ENCODE data around the gene CABP5. TPM values are rescaled to one million over a fixed set of nuclear protein-coding genes. Genes with fewer than 3 reads are reported as not detected.

The CABP5 gene
- total RNA-seq, 1 experiment from 2014 or later = not detected

DNA sequence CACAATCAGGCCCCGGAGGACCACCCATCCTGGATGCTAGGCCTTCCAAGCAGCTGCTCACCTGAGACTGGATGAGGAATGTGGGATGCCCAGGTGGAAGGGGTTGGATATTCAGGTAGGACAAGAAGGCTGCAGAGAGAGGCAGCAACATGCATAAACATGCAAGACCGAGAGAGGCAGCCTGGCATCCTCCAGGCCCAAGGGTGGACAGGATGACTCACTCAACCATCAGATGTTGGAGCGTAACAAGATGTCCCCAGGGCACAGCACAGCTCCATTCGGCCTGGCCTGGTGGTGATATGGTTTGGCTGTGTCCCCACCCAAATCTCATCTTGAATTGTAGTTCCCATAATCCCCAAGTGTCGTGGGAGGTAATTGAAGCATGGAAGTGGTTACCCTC is 10.0 kb upstream of the CABP5 start:
- no peak overlapping the region for H2BK15ac ChIP-seq (ENCODE audit: low read depth, low read length)
- H2BK12ac ChIP-seq (ENCODE audit: insufficient read length, low read depth, low read length) = no peak overlapping the region
- H2AK5ac ChIP-seq (ENCODE audit: insufficient read length, low read length) = no peak overlapping the region
- no peaks in the 10 kb centered on the region for H4K20me1 ChIP-seq (ENCODE audit: control insufficient read depth, insufficient read depth, insufficient read length)
- H2AFZ ChIP-seq (ENCODE audit: low read length) = no peak overlapping the region
- H3K4me1 ChIP-seq (ENCODE audit: insufficient read depth, low read length) = no peaks in the 10 kb centered on the region
- no peaks in the 10 kb centered on the region for H3K27me3 ChIP-seq (ENCODE audit: insufficient read depth, low read length)
- no peak overlapping the region for H3K27ac ChIP-seq (ENCODE audit: insufficient read length, low read depth, low read length)
- Mint-ChIP-seq H3K9me3 (peaks cover 3 to 12% of the 10 kb centered on the region in 2 experiments; a peak in 4 of 5 replicates), H3K4me3 (no peak overlapping the region), H3K27ac (no peak overlapping the region), H3K36me3 (ENCODE audit: insufficient read depth in 1 of 3, low read depth in 3 of 3) (peaks cover 15 to 24% (median 16%) of the 10 kb centered on the region in 3 experiments), H3K4me1 (no peaks in the 10 kb centered on the region), H3K27me3 (ENCODE audit: low read depth) (no peaks in the 10 kb centered on the region; the same call in none of the 2 replicates)
- no peak overlapping the region for H2BK20ac ChIP-seq (ENCODE audit: low read depth, low read length, poor library complexity, severe bottlenecking)
- H2BK5ac ChIP-seq (ENCODE audit: insufficient read length, low read length) = no peak overlapping the region
- no peak overlapping the region for H4K8ac ChIP-seq (replicated peaks; ENCODE audit: insufficient read length, low read depth, low read length)
- H3K23ac ChIP-seq (ENCODE audit: insufficient read length, low read depth, low read length) = no peak overlapping the region
- WGBS (ENCODE audit: extremely low coverage, insufficient read length, low lambda C conversion rate) = no CpG with 5 or more reads among the region's 5 CpGs
- no peaks in the 10 kb centered on the region for H3K9me3 ChIP-seq (ENCODE audit: control insufficient read depth, low read depth, low read length)
- no peak overlapping the region for H3K9ac ChIP-seq (ENCODE audit: extremely low read depth, insufficient read length, low read length)
- no peak overlapping the region for H3K4ac ChIP-seq (ENCODE audit: low read depth, low read length)
- DNase-seq = no peak
- no peak overlapping the region; the same call in 1 of the 2 replicates for H3K14ac ChIP-seq (ENCODE audit: insufficient read depth, low read length)
- no peak overlapping the region for H3T11ph ChIP-seq (ENCODE audit: low read length)
- no peaks in the 10 kb centered on the region for H3K79me1 ChIP-seq (ENCODE audit: insufficient read depth, low read depth, low read length, poor library complexity, severe bottlenecking)
- H4K5ac ChIP-seq (ENCODE audit: insufficient read length, low read depth, low read length) = no peak overlapping the region
- no peak overlapping the region for H3K4me2 ChIP-seq (ENCODE audit: insufficient read depth, insufficient read length, low read length)
- no peaks in the 10 kb centered on the region for H3K79me2 ChIP-seq (ENCODE audit: insufficient read depth, low read length)
- no peak overlapping the region for H4K91ac ChIP-seq (ENCODE audit: insufficient read length, low read depth, low read length)
- no peak overlapping the region for H3K18ac ChIP-seq (ENCODE audit: insufficient read length, low read depth, low read length)
- no peaks in the 10 kb centered on the region for H3K23me2 ChIP-seq (ENCODE audit: insufficient read length, low read depth, low read length, poor library complexity, severe bottlenecking)
- no peak overlapping the region for H2BK120ac ChIP-seq (ENCODE audit: low read depth, low read length, poor library complexity, severe bottlenecking)
- H3K56ac ChIP-seq (ENCODE audit: insufficient read length, low read depth, low read length) = no peak overlapping the region
- TF ChIP-seq CTCF (conservative IDR thresholded peaks at IDR 0.05) = no peak
